ENCODE results near the gene GRIN1. TPM values are rescaled to one million over a fixed set of nuclear protein-coding genes. Genes with fewer than 3 reads are reported as not detected.

Gene GRIN1
- total RNA-seq, 4 donors from 2014 or later, result not detected

DNA sequence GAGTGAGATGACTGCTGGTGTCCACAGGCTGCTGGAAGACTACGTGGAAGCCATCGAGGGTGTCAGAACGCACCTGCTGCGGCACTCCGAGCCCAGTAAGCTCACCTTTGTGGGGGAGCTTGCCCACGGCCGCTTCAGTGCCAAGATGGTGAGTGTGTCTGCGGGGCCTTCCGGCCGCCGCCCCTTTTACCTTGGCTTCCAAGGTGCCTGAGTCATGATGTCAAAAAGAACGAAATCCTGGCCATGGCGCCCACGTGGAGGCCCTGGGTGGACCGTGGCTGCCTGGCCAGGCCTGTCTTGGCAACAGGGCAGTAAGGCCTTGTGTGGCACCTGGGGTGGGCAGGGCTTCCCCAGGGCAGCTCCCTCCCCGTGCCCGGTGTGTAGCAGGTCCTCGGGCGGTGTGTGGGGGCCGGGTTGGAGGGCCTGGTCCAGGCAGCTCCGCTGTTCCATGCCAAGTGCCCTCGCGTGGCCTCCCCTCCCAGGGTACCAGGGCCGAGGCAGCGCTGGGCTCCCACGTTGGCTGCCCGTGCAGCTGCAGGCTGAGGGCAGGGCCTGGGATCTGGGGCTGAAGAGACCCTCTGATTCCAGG lies 32.2 kb upstream of the GRIN1 start:
- WGBS, 2 donors, result 95 to 98% methylated on average over 8 to 9 of the region's 27 CpGs
- no peak for TF ChIP-seq POLR2A (IDR thresholded peaks at IDR 0.05)
- TF ChIP-seq, protein P1, sequence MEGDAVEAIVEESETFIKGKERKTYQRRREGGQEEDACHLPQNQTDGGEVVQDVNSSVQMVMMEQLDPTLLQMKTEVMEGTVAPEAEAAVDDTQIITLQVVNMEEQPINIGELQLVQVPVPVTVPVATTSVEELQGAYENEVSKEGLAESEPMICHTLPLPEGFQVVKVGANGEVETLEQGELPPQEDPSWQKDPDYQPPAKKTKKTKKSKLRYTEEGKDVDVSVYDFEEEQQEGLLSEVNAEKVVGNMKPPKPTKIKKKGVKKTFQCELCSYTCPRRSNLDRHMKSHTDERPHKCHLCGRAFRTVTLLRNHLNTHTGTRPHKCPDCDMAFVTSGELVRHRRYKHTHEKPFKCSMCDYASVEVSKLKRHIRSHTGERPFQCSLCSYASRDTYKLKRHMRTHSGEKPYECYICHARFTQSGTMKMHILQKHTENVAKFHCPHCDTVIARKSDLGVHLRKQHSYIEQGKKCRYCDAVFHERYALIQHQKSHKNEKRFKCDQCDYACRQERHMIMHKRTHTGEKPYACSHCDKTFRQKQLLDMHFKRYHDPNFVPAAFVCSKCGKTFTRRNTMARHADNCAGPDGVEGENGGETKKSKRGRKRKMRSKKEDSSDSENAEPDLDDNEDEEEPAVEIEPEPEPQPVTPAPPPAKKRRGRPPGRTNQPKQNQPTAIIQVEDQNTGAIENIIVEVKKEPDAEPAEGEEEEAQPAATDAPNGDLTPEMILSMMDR (IDR thresholded peaks at IDR 0.05), result no peak
- H3K36me3 ChIP-seq, result peaks cover 57 to 61% of the 10 kb centered on the region in 2 donors

DNA sequence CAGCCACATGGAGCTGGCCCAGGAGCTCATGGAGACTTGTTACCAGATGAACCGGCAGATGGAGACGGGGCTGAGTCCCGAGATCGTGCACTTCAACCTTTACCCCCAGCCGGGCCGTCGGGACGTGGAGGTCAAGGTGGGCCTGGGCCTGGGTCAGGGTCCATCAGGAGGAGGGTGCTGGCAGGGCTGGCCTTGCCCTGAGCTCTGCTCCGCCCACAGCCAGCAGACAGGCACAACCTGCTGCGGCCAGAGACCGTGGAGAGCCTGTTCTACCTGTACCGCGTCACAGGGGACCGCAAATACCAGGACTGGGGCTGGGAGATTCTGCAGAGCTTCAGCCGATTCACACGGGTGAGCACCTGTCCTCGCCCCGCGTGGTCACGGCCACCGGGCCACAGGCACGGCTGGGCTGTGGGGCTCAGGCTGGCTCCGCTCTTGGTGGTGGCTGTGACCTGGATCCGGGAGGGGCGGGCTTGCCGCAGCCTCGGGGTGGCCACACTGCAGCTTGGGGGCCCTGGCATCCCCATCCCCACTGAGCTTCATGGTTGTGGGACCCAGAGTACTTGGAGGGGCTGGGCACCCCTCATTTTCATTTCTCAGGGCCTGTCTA lies 31.5 kb upstream of the GRIN1 start:
- no peak overlapping the region for H3K27ac ChIP-seq
- no peaks in the 10 kb centered on the region for H3K9me3 ChIP-seq
- no peak overlapping the region for H3K4me3 ChIP-seq (replicated peaks in 1 of 3)
- peaks cover 57% of the 10 kb centered on the region in 2 donors for H3K36me3 ChIP-seq
- intact Hi-C loops (cut with DNase I), result no loop called here
- no peaks in the 10 kb centered on the region for H3K4me1 ChIP-seq
- 88 to 89% methylated on average over 9 to 12 of the region's 27 CpGs for WGBS, 2 donors
- no peak for TF ChIP-seq POLR2A (IDR thresholded peaks at IDR 0.05)
- TF ChIP-seq, protein P1 (IDR thresholded peaks at IDR 0.05), result no peak
- no peaks in the 10 kb centered on the region for H3K27me3 ChIP-seq
- DNase-seq, result no peak

More for the DNA sequence above, 32.2 kb upstream of the GRIN1 start:
- no peaks in the 10 kb centered on the region for H3K4me1 ChIP-seq
- H3K27me3 ChIP-seq, result no peaks in the 10 kb centered on the region
- H3K9me3 ChIP-seq, result no peaks in the 10 kb centered on the region
- H3K27ac ChIP-seq, result no peak overlapping the region
- H3K4me3 ChIP-seq (replicated peaks in 1 of 3), result no peak overlapping the region
- no peak for DNase-seq
- intact Hi-C loops (cut with DNase I), result no loop called here

DNA sequence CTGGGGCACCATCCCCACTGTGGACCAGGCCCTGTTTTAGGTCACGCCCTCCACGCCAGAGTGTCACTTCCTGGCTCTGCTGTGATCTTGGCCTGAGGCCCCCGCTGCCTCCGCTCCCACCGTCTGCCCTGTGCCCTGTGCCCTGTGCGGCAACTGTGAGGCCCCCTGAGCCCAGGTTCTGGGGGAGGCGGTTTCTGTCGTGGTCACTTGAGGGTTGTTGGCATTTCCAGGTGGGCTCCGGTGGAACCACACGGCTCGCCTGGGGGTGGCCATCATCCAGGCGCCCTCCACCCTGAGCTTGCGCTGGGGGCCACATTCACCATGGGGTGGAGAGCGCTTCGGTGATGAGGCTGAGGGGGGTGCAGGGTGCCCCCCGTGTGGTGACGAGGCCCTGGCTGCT lies 31.0 kb upstream of the GRIN1 start:
- Histone ChIP-seq H3K4me3 (replicated peaks in 1 of 3) (no peak overlapping the region), H3K9me3 (no peaks in the 10 kb centered on the region), H3K36me3 (peaks cover 54 to 56% of the 10 kb centered on the region in 2 donors), H3K27me3 (no peaks in the 10 kb centered on the region), H3K27ac (no peak overlapping the region), H3K4me1 (no peaks in the 10 kb centered on the region)
- no peak for DNase-seq
- intact Hi-C loops (cut with DNase I), result no loop called here
- TF ChIP-seq, protein P1 (IDR thresholded peaks at IDR 0.05), result no peak
- no peak for TF ChIP-seq POLR2A (IDR thresholded peaks at IDR 0.05)
- 95 to 96% methylated on average over 7 to 14 of the region's 17 CpGs for WGBS, 2 donors

DNA sequence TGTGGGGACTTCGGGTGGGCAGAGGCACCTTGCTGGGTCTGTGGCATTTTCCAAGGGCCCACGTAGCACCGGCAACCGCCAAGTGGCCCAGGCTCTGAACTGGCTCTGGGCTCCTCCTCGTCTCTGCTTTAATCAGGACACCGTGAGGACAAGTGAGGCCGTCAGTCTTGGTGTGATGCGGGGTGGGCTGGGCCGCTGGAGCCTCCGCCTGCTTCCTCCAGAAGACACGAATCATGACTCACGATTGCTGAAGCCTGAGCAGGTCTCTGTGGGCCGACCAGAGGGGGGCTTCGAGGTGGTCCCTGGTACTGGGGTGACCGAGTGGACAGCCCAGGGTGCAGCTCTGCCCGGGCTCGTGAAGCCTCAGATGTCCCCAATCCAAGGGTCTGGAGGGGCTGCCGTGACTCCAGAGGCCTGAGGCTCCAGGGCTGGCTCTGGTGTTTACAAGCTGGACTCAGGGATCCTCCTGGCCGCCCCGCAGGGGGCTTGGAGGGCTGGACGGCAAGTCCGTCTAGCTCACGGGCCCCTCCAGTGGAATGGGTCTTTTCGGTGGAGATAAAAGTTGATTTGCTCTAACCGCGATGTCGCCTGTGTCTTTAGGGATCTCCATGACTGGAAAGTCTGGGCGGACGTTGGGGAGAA lies 30.2 kb upstream of the GRIN1 start:
- Histone ChIP-seq H3K4me3 (replicated peaks in 1 of 3) (no peak overlapping the region), H3K27me3 (no peaks in the 10 kb centered on the region), H3K27ac (no peak overlapping the region), H3K36me3 (peaks cover 46 to 48% of the 10 kb centered on the region in 2 donors), H3K4me1 (peaks cover 0 to 4% of the 10 kb centered on the region in 2 donors), H3K9me3 (no peaks in the 10 kb centered on the region)
- TF ChIP-seq POLR2A (IDR thresholded peaks at IDR 0.05), result no peak
- TF ChIP-seq, protein P1 (IDR thresholded peaks at IDR 0.05), result no peak
- intact Hi-C loops (cut with DNase I), result no loop called here
- WGBS, 2 donors, result 93 to 96% methylated on average over 13 to 27 of the region's 29 CpGs
- no peak for DNase-seq

All from thyroid gland (tissue), 4 donors.